Glomerular visceral epithelial cell (primary cell): ENCODE data around the gene EXOC4.
"Not testable (repeated sequence)": the region's sequence is repeated elsewhere in the genome, so short reads cannot be mapped to it uniquely, and the experiment has no call there.

Source experiments
- DNase-seq: peaks from one replicate; pipeline ENCODE4 v3.0.0-alpha.2; 2016; ENCODE audit errors: extremely low spot score

Gene EXOC4

DNA sequence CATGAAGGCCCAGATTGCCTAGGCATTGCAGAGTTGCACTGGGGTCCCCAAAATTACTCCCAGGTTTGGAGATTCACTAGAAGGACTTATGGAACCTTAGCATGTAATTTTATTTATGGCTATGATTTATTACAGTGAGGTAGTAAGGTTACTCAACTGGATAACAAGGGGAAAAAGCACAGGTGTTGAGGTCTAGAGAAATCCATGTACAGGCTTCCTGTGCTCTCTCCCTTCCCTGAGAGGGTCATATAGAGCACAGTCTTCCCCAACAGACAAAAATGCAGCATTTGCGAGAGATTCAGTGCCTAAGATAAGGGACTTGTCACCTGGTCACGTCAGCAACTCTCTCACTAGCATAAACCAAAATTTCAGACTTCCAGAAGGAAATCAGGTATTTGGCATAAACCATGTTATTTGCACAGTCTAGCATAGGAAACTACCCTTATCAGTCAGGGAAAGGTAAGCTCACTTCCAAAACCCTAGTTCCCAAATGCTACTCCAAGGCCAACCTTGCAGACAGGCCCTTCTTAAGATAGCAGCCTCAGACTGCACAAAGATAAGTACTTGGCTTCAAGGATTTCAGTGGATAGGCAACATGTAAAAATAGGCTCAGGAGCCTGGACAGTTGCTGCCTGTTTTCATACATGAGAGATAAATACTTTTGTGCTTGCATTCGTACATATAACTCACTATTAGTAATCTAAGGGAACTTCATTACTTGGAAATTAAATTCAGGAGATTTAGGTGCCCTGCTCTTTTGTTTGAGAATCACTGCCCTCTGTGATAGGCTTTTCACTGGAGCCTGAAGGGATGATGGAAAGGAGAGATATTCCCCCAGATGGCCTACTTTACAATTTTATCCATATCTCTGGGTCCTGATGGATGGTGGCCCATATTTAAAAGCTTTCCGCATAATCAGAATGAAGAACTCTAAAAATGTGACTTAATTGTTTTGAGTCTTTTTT, 495.8 kb downstream of the EXOC4 start:
- no peak for DNase-seq

DNA sequence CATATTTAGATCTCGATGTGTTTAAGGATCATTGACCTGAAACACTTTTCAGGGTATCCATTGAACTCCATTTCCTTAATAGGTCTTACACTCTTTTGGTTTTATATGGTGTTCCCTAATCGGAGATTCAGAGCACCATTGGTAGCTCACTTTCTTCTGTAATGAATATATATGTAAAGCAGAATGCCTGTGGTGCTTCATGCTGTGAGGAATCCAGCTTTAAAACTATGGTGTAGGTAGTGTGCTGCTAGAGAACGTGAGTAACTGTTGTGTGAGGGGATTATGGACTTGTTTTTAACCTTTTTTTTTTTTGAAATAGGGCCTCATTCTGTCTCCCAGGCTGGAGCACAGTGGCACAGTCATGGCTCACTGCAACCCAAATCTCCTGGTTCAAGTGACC, 497.4 kb downstream of the EXOC4 start:
- no peak for DNase-seq

DNA sequence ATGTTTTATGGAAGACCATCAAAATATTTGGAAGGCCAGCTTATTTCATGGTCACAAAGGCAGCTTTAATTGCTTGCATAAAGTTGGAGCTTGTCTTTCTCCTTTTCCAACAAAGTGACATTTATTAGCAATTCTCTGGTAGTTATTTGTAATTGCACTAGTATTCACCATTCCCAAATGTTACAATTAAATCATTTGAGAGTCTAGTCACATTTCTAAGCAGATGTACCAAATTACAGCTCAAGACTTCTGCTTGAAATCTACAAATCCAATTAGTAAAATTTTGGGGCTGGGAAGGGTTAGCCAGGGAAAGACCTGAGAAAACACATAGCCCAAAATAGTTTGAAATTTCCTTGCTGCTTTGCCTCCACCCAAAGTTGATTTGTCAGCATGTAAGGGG, 498.2 kb downstream of the EXOC4 start:
- DNase-seq = no peak

DNA sequence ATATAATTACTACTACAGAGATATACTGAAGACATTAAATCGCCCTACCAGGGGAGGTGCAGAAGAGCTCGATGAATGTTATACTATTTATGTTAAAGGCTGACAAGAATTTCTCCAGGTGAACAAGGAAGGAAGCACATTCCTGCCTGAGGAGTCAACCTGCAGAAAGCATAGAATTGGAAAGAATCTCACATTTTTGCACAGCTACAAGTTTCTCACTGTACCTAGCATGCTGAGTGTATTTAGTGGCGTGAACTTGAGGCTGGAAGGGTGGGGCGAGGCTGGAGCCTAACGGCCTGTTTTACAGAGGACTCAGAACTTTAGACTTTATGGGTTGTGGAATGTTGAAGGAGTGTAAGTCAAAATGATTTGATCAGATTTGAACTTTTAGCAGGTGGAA, 500.6 kb downstream of the EXOC4 start:
- DNase-seq = peak; percentile 1

DNA sequence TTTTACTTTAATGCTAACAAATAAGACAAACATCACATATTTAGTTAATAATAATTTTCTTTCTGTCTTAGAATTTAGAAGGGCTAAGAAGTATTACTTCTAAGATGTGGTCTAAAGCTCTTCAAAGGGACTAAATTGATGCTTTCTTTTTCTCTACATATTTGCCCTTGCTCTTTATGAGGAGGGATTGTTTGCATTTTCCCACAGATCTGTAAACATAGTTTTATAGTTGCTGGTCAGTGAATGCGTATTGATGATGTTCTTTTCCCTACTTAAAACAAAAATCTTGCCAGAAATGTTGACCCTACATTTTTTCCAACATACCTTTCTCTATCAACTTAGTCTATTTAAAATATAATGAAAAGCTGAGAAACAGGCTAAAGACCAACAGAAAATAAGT, 501.8 kb downstream of the EXOC4 start:
- no peak for DNase-seq

DNA sequence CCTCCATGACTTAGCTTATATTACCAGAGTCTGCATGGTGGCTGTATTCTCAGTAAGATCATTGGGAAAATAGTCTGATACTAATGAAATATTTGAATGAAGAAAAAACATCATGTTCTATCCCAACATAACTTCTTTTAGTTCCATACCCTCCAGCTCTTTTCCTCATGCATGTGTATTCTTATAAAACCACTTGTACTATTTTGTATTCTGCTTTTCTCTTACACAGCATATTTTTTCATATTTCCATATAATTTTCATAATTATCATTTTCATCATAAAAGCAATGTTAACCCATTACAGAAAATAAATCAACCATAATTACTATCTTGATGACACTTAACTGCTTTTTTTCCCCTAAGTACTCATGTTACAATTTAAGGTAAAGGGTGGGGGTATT, 503.0 kb downstream of the EXOC4 start:
- no peak for DNase-seq

DNA sequence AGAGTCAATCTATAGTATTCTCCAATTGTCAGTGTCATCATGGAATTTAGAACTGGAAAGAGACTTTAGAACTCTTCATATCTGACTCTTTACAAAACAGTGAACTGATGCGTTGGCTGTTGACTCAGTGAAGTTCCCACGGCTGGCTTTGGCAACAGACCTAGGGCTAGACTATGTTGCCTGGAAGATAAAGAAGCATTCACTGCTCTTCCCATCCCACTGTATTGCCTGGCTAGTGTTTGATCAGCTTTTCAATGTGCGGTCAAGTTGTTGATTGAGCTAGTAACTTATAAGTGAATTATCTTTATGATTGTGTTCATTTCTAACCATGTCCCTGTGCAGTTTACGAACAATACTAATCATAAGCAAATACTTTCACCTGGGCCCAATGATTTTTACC, 508.6 kb downstream of the EXOC4 start:
- DNase-seq = no peak

DNA sequence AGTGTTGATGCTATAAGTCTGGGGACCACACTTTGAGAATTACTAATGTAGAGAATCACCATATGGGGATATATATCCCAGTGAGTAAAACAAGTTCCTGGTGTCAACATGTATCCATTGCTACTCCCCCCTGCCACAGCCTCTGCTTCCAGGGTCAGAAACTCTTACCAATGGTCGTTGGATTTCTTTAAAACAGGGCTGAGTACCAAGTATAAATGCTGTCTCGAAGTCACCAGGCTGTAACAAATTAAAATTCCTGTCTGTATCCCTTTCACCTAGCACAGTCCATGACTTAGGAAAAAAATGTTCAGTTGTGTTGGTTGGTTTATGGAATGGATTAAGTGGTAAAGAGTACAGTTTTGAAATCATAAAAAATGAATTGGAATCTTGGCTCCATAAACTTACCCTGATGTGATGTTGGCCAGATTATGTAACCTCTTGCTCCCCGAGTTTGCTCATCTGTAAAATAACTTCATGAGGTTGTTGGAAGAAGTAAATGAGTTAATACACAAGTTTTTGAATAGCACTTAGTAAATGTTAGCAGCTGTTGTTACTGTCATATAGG, 510.3 kb downstream of the EXOC4 start:
- no peak for DNase-seq

DNA sequence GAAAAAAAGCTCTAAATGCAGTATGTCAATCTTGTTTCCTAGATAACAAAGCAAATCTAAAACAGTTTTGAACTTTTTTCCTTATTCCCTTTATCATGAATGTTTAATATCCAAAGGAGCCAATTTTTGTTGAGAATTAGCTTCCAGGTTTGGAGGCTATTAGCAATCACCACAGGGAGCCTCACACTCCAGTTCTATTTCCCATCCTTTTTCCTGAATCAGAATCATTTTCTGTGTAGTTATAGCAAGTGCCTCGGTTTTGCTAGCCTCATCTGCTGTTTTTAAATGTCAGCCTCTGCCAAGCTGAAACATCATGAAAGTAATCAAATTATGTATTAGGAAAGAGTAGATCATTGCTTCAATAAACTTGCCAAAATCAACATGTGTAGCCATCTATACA, 516.8 kb downstream of the EXOC4 start:
- DNase-seq = no peak

DNA sequence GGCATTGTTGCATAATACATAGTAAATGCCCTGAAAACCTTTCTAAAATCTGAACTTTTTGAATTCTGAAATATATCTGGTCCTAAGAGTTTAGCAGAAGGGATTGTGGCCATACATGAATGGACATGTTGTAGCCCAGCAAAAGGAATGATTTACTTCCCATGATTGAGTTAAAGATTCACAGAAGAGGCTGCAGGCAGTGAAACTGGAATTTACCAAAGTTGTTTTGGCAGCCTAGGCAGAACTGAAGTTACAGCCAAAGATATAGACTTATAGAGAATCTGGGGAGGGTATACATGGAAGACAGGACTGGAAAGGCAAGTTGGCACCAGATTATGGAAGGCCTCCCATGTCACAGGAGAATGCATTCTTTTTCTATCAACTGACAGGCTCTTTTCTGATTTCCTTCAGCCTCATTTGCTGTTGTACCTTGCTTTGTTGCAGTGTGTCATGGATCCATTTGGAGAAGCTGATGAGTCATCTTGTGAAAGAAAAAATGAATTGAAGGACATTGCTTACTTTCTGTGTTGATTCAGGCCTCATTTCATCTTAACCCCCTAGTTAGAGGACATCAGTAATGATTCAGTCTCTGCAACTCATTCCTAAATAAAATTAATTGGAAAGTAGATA, 518.1 kb downstream of the EXOC4 start:
- DNase-seq = peak; percentile 62

DNA sequence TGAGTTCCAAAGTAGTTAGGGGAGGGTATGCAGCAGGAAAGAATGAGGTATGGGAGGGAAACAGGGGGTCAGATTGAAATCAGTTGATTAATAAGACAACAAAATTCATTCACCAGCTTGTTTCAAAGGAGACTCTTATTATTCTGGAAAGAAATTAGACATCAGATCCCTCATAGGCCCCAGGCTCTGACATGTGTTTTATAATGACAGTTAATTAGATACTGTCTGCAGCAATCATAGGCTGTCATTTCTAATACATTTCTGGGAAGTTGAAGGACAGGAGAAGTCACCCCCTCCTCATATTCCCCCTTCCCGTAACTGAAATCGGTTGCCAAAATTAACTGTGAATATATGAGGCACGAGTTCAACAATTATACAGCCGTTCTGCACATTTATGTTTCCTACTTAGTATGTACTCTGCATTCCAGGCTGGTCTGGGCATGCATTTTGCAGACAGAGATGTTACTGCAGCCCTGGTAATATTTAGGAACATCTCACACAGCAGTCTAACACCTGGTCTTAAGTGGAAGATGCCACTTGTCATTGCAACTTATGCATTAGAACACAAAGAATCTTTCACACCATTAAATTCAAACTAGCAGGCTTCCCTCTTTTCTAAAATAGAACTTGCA, 519.0 kb downstream of the EXOC4 start:
- DNase-seq = no peak

DNA sequence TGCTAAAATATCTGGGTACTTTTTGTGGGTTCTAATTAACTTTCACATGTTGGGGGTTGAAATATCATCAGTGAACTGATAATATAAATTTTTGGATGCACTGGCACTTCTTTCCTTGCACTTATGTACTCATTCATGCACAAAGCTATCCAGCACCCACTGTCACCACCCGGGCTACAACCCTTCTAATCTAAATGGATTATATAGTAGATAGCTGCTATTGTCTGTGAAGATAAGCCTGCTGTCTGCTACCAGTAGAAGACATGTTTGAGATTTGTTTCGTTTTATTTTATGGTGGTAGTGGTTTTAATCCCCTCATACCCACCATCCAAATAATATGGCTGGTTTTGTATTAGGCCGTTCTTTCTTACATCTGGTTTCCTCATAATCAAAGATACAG, 520.7 kb downstream of the EXOC4 start:
- no peak for DNase-seq

DNA sequence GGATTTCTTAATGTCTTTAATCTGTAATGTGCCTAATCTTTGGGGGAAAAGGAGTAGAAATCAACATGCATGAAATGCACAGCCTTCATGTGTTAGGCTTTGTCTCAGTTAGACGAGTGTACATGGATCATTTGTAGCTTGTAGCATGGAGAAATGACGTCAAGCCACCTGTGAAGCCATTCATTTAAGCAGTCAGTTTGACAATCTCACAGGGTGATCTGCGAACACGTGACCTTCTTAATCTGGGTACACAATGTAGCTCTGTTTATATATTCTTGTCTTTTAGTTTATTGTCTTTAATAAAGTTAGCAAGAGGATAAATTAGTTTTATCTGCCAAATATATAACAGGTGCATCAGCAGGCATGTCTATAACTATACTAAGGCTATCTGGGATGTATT, 522.3 kb downstream of the EXOC4 start:
- no peak for DNase-seq

DNA sequence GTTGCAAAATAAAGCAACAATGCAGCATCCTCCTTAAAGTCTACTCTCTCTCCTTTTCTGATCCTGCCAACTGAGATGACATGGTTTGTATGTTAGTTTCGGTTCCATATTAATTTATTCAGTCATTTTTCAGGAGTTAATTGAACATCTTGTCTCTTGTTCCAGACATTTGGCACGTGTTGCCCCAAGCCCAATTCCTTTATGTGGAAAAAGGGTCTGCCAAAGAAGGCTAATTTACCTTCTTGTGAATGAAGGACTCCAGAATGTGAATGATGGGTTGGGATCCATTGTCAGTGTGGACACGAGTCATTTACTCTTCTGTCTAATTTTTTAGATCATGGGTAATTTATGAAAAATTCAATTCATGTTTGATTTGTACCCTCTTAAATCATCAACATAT, 523.4 kb downstream of the EXOC4 start:
- no peak for DNase-seq

DNA sequence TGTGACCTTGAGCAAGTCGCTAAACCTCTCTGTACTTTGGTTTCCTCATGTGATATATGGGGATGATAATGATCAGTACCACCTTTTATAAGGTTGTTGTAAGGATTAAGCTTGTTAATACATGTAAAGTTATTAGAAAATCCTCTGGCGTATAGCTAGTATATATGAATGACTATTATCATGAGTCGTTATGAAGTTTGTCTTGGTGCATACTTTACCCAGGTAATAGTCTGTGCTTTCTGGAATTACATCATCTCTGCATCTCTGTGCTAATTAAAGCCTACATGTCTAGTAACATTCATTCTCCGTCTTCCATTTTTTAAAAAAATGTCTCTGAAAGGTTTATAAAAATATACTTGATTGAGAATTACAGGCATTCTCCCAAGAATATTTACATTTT, 524.8 kb downstream of the EXOC4 start:
- DNase-seq = no peak

DNA sequence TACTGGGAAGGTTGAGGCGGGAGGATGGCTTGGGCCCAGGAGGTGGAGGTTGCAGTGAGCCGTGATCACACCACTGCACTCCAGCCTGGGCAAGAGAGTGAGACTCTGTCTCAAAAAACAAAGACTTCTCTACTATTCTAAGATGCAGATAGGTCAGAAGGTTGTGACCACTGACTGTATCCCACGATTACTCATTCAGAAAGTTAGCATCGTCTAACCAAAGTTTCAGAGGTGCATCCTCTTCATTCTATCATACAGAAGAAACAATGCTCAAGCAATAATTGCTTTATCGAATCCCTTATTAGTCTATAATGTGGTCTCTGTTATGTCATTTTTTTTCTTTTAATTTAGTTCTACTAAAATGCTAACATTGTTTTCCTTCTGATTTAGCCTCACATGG, 525.6 kb downstream of the EXOC4 start:
- DNase-seq = peak; percentile 20

DNA sequence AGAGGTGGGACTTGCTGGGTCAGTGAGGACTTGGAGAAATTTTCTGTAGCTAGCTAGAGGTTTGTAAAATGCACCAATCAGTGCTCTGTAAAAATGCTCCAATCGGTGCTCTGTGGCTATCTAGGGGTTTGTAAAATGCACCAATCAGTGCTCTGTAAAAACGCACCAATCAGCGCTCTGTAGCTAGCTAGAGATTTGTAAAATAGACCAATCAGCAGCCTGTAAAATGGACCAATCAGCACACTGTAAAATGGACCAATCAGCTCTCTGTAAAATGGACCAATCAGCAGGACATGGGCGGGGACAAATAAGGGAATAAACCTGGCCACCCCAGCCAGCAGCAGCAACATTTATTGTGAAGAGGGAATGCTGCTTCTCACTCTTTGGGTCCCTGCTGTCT, 526.7 kb downstream of the EXOC4 start:
- DNase-seq = not testable (repeated sequence)

DNA sequence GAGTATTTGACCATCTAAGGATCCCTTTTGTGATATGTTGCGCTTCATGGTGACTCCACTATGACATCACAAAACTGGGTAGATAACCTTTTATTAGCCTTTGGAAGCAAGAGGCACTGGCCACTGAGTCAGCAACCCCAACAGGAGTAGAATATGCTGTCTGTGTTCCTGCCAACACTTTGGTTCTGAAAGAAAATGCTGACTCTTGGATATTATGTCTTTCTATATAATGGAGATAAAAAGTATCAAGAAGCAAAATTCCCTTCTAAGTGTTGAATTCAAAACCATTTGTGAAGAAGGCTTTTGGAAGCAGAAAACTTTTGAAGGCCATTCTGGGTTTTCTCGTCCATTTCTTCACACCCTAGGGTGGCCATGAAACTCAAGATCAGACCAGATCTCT, 528.0 kb downstream of the EXOC4 start:
- no peak for DNase-seq

DNA sequence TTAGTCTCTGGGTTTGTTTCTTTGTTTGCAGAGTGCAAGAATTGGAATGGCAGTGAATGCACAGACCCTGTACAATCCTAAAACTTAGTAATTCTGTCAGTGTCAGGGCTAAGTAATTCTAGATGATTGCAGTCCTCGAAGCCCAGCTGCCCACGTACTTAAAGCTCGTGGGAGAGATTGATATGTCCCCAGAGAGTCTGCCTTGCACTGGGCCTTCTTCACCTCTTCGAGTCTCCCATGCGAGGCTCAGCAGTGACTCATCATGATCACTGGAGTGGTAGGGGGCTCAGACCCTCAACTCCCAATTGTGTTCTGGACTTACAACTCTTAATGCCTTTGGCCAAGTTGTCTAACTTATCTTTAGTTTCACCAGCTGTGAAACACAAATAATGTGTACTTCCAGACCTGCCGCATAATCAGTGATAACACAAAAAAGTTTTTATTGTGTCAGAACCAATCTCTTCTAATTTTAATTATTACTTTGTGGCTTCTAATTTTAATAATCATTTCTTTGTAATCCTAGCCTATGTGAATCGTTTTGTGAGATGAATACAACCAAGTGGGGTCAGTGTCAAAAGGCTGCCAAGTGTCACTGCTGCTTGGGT, 528.7 kb downstream of the EXOC4 start:
- no peak for DNase-seq

DNA sequence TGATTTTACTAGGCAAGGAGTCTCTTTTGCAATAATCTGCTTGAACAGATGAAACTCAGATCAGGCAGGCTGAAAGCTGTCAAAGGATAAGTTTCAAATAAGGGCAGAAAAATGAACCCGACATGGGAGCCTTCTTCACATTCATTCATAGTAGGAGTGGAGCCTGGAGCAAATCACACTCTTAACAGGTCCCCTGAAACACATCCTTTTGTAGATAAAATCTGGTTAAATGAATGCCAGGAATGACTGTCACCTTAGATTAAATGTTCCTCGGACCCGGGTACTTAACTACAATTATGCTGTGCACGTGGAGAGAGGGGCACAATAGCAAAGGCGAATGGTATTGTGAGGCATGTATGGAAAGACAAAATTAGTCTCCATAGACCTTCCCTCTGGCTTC, 529.6 kb downstream of the EXOC4 start:
- DNase-seq = no peak

DNA sequence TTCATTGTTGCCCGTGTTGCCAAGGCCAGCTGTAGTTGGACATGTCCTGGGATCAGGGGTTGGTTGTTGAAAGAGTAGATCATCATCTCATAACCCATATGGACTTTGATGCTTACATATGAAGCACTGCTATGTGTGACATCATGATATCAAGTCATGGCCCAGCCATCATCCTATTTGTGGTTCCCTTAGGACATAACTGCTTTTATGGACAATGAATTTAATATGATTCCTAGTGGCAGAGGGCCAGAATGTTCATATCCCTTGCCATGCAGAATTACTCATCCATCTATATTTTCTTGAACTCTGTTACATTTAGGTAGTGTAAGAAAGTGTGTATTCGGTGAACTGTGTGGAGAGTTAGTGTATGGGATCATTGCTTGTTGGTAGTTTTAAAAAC, 530.4 kb downstream of the EXOC4 start:
- no peak for DNase-seq

DNA sequence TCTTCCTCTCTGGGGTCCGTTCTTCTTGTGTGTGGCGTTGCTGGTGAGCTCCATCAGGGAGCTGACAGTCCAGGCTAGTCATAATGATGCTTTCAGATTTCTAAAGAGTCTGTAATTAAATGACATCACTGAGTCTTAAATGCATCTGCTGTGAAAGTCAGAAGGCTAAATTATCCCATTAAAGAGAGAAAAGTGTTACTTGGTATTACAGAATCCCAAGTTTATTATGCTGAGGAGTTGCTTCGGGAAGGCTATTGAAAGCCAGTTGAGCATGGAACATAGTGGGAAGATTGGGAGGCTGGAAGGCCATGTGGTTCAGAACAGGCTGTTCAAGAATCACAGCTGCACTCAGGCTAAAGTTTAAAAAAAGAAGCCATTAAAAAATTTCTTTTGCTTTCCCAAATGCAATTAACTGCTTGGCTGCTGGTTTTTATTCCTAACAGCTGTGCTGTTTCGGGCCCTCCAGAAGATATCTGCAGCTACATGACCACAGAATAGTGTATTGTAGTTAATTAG, 531.7 kb downstream of the EXOC4 start:
- no peak for DNase-seq
